Endothelial cell of umbilical vein (primary cell): ENCODE measurements around the gene IYD. TPM values are rescaled to one million over a fixed set of nuclear protein-coding genes. Genes with fewer than 3 reads are reported as not detected.

ENCODE experiments used
- BruUV-seq: library from RNA; stranded (reverse); fragments of 400-500 nt; replicated peaks from 2 replicates; lab custom pipeline; 2021; lab: Mats Ljungman, UMichigan
- CTCF ChIA-PET: fragments of 300-600, 350-600 bp; sonication (Branson Sonifier 250); formaldehyde crosslinking; loops from one replicate; lab custom pipeline; 2021; ENCODE audit warnings: antibody characterized with exemption, inconsistent platforms; lab: Charles Lee
- POLR2A ChIA-PET: fragments of 300-600, 350-600 bp; sonication (Branson Sonifier 250); formaldehyde crosslinking; loops from one replicate; lab custom pipeline; 2021; ENCODE audit warnings: antibody characterized with exemption, inconsistent platforms; lab: Charles Lee
- DNase-seq: peaks from one replicate; pipeline ENCODE4 v3.0.0-alpha.2; 2011; ENCODE audit warnings: low read depth, low spot score
- FAIRE-seq: peaks from 2 replicates; lab custom pipeline; 2011; peaks lifted over from hg19 to GRCh38; lab: Jason Lieb, UNC
- H2AFZ ChIP-seq: 2 replicates; pipeline ENCODE4 v1.6.0; 2012; ENCODE audit warnings: low read depth, low read length, control low read depth, inconsistent platforms
- H3K27ac ChIP-seq: 2 replicates; pipeline ENCODE4 v1.5.1; 2011; ENCODE audit warnings: low read depth, mild to moderate bottlenecking, control low read depth, low read length, moderate library complexity; ENCODE audit not compliant: insufficient read depth
- H3K27me3 ChIP-seq, 2 experiments: 2 replicates each; pipeline versions ENCODE4 v1.6.0 to v1.6.1; 2011; ENCODE audit warnings: low read length in 2 of 2, mixed read lengths in 1 of 2; ENCODE audit not compliant: control insufficient read depth in 2 of 2, insufficient read depth in 2 of 2
- H3K36me3 ChIP-seq, 2 experiments: 2 replicates in 1 of 2; 3 replicates in 1 of 2; pipeline ENCODE4 v1.5.1; 2011; ENCODE audit warnings: low read length in 2 of 2, mild to moderate bottlenecking in 1 of 2, moderate library complexity in 1 of 2; ENCODE audit not compliant: control insufficient read depth in 2 of 2, insufficient read depth in 2 of 2; ENCODE audit errors: extremely low read depth in 1 of 2
- H3K4me1 ChIP-seq: 3 replicates; pipeline ENCODE4 v1.5.1; 2011; ENCODE audit warnings: mild to moderate bottlenecking, low read length; ENCODE audit not compliant: control insufficient read depth, insufficient read depth; ENCODE audit errors: extremely low read depth
- H3K4me2 ChIP-seq: 2 replicates; pipeline ENCODE4 v1.6.1; 2011; ENCODE audit warnings: low read length, control low read depth, mixed read lengths; ENCODE audit not compliant: insufficient read depth
- H3K4me3 ChIP-seq, 3 experiments: fragments of 200-600 bp in 1 of 3; sonication (generic), shearing (Covaris generic) in 1 of 3; replicated peaks in 1 of 3; 2 replicates each; pipeline ENCODE4 v1.5.1; 2011 to 2016; ENCODE audit warnings: control low read depth in 3 of 3, low read length in 3 of 3, mild to moderate bottlenecking in 2 of 3, inconsistent platforms in 1 of 3, low read depth in 1 of 3, moderate library complexity in 1 of 3; ENCODE audit not compliant: insufficient read depth in 1 of 3
- H3K79me2 ChIP-seq: 2 replicates; pipeline ENCODE4 v1.6.0; 2012; ENCODE audit warnings: low read length, inconsistent platforms; ENCODE audit not compliant: control insufficient read depth, insufficient read depth
- H3K9ac ChIP-seq: replicated peaks from 2 replicates; pipeline ENCODE3; 2011; ENCODE audit warnings: low read length, control low read depth; ENCODE audit not compliant: insufficient read depth; ENCODE audit errors: extremely low read depth
- H3K9me1 ChIP-seq: replicated peaks from 3 replicates; pipeline ENCODE4 v1.6.0; 2011; ENCODE audit warnings: mild to moderate bottlenecking, low read length; ENCODE audit not compliant: control insufficient read depth, insufficient read depth; ENCODE audit errors: extremely low read depth
- H3K9me3 ChIP-seq: replicated peaks from 2 replicates; pipeline ENCODE4 v1.5.1; 2012; ENCODE audit warnings: low read length, inconsistent platforms; ENCODE audit not compliant: control insufficient read depth, insufficient read depth
- H4K20me1 ChIP-seq: replicated peaks from 2 replicates; pipeline ENCODE3; 2011; ENCODE audit warnings: mild to moderate bottlenecking, low read length; ENCODE audit not compliant: control insufficient read depth, insufficient read depth; ENCODE audit errors: extremely low read depth
- CTCF ChIP-seq, 2 donors: IDR thresholded peaks; 1 replicate in 1 of 2; 2 replicates in 1 of 2; pipeline ENCODE4 v1.5.1; 2011; ENCODE audit warnings: low read length in 2 of 2, mild to moderate bottlenecking in 2 of 2, moderate library complexity in 2 of 2, control low read depth in 1 of 2, inconsistent platforms in 1 of 2, low read depth in 1 of 2; ENCODE audit not compliant: insufficient read depth in 1 of 2; ENCODE audit errors: extremely low read depth in 1 of 2
- EZH2 ChIP-seq: IDR thresholded peaks from 2 replicates; pipeline ENCODE4 v1.6.1; 2012; ENCODE audit warnings: borderline replicate concordance, low read depth, mild to moderate bottlenecking, moderate library complexity, low read length, inconsistent platforms; ENCODE audit not compliant: severe bottlenecking
- FOS ChIP-seq: IDR thresholded peaks from 2 replicates; pipeline ENCODE4 v1.6.1; 2011; ENCODE audit warnings: mild to moderate bottlenecking, low read length, moderate library complexity, borderline replicate concordance; ENCODE audit not compliant: insufficient read depth
- GATA2 ChIP-seq: IDR thresholded peaks from 2 replicates; pipeline ENCODE4 v1.7.0; 2011; ENCODE audit warnings: low read depth, mild to moderate bottlenecking, moderate library complexity, mixed read lengths, low read length; ENCODE audit not compliant: insufficient read length, insufficient read depth
- JUN ChIP-seq: IDR thresholded peaks from 2 replicates; pipeline ENCODE4 v1.6.1; 2011; ENCODE audit warnings: borderline replicate concordance, low read depth; ENCODE audit not compliant: insufficient read length, insufficient read depth
- MAX ChIP-seq: IDR thresholded peaks from 2 replicates; pipeline ENCODE4 v1.6.1; 2011; ENCODE audit not compliant: insufficient read depth, insufficient read length
- MYC ChIP-seq: IDR thresholded peaks from one replicate; pipeline ENCODE4 v1.6.1; 2011; ENCODE audit warnings: mild to moderate bottlenecking, low read depth, low read length
- POLR2A ChIP-seq: IDR thresholded peaks from 2 replicates; pipeline ENCODE4 v1.6.1; 2012; ENCODE audit warnings: low read depth, mild to moderate bottlenecking, control low read depth, low read length
- POLR2AphosphoS5 ChIP-seq: IDR thresholded peaks from 2 replicates; pipeline ENCODE4 v1.6.1; 2012; ENCODE audit warnings: low read depth, mild to moderate bottlenecking, control low read depth, low read length, moderate library complexity; ENCODE audit not compliant: insufficient read depth
- dilution Hi-C: fragments of 300-500 bp; cut with MboI; formaldehyde crosslinking; loops from one replicate; pipeline ENCODE4 v1.15.0; 2019; ENCODE audit warnings: low sequenced_read_pairs; ENCODE audit not compliant: extremely low pct_ligation_motif_present
- intact Hi-C: fragments of 100-400 bp; cut with micrococcal nuclease; formaldehyde crosslinking; loops from one replicate; pipeline ENCODE4 v1.10.0; 2022
- polyA plus RNA-seq, 4 experiments: library from polyadenylated mRNA; depleted of rRNA in 3 of 4; stranded (reverse) in 3 of 4; unstranded in 1 of 4; fragments of >200 nt; gene quantifications; 2 replicates each; pipeline versions ENCODE4 v1.2.1 to v1.2.3, GENCODE V29; 2011 to 2012; ENCODE audit warnings: missing spikeins in 1 of 4
- total RNA-seq: library from RNA; stranded (reverse); gene quantifications from 2 replicates; pipeline ENCODE4 v1.2.3, GENCODE V29; 2021

The IYD gene
- total and polyA plus RNA-seq, 2 donors (not counting 3 experiments of a cell fraction or from before 2014, with no cell fraction given): not detected

DNA sequence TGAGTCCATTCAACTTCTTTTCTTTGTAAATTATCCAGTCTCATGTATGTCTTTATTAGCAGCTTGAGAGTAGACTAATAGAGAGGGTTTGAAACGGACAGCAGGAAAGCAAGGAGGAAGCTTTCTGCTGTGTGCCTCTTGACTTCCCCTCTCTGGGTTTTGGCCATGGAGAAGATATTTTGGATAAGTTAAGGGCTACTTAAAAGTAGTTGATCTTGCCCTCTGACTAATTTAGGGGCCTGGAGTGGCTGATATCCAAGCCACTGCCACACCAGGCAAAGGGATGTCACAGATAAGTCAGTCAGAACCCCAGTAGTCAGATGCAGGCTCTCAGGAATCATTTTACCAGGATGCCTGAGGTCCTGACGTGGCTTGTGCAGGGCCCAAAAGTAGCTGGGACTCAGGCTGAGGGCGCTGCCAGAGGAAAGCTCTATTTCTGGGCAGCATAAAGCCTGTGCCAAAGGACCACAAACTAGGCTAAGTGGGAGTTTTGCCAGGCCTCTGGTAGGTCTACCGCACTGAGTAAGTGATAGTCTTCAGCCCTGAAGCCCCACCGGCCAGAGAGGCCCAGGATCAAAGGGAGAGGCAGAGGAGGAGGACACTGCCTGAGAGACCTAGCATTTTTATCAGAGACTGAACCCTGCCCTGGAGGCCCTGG is 41.6 kb upstream of the IYD start:
- DNase-seq (no peak), FAIRE-seq (no peak)
- dilution Hi-C loops: no loop called here
- H2AFZ ChIP-seq: no peak overlapping the region
- no peak overlapping the region for H3K9ac ChIP-seq
- ChIA-PET CTCF (interaction anchor here (1.4 to 2.1 kb wide), 2 partner anchors 8 to 246 kb away, joined by 7 to 9 read pairs; no protein-coding TSS in a partner anchor), POLR2A (no interaction called here)
- peaks cover 3 to 4% of the 10 kb centered on the region in 2 experiments for H3K27me3 ChIP-seq
- H4K20me1 ChIP-seq: no peaks in the 10 kb centered on the region
- H3K36me3 ChIP-seq: no peaks in the 10 kb centered on the region
- H3K4me3 ChIP-seq: no peak overlapping the region
- no peaks in the 10 kb centered on the region for H3K9me1 ChIP-seq
- no peaks in the 10 kb centered on the region for H3K79me2 ChIP-seq
- BruUV-seq: no TSS peak
- intact Hi-C loops: no loop called here
- H3K4me1 ChIP-seq: no peaks in the 10 kb centered on the region
- no peak overlapping the region for H3K27ac ChIP-seq
- no peak overlapping the region for H3K4me2 ChIP-seq
- TF ChIP-seq MAX (no peak), EZH2 (no peak), POLR2AphosphoS5 (no peak), JUN (no peak), POLR2A (no peak)
- H3K9me3 ChIP-seq: no peaks in the 10 kb centered on the region

- dilution Hi-C loops: no loop called here
- Histone ChIP-seq H4K20me1 (no peaks in the 10 kb centered on the region), H3K4me3 (no peak overlapping the region), H3K27ac (no peak overlapping the region), H3K27me3 (peaks cover 0 to 6% of the 10 kb centered on the region in 2 experiments), H3K36me3 (no peaks in the 10 kb centered on the region), H3K4me1 (no peaks in the 10 kb centered on the region), H3K79me2 (no peaks in the 10 kb centered on the region), H3K4me2 (no peak overlapping the region), H3K9me3 (no peaks in the 10 kb centered on the region), H3K9me1 (no peaks in the 10 kb centered on the region), H2AFZ (no peak overlapping the region), H3K9ac (no peak overlapping the region)
- BruUV-seq: no TSS peak
- DNase-seq: no peak
- FAIRE-seq: no peak
- no peak for TF ChIP-seq POLR2A
- no peak for TF ChIP-seq GATA2
- TF ChIP-seq MAX: no peak
- no peak for TF ChIP-seq MYC
- no peak for TF ChIP-seq FOS
- no peak for TF ChIP-seq CTCF (IDR thresholded peaks at IDR 0.05; ENCODE audit: extremely low read depth in 1 of 2, insufficient read depth in 1 of 2, low read depth in 1 of 2, low read length in 2 of 2)
- TF ChIP-seq JUN: no peak
- TF ChIP-seq EZH2: no peak
- no peak for TF ChIP-seq POLR2AphosphoS5
- intact Hi-C loops: no loop called here
- ChIA-PET CTCF (interaction anchor here (1.9 kb wide), 1 partner anchor 248 kb away, joined by 5 read pairs; no protein-coding TSS in a partner anchor), POLR2A (no interaction called here)
Measured at GRCh38 chr6:150328744-150329405, 39.9 kb upstream of the IYD start.
